GM12875 (cell line): ENCODE measurements around the gene TMEM164.
A peak's percentile ranks its signal among the peaks of the same experiment; 100 is the strongest.

Experiments
- H3K4me3 ChIP-seq: one replicate; pipeline ENCODE4 v1.5.1; 2011; ENCODE audit warnings: low read depth, low read length, control low read depth
- CTCF ChIP-seq: IDR thresholded peaks from 2 replicates; pipeline ENCODE4 v1.5.1; 2011; ENCODE audit warnings: low read depth, mild to moderate bottlenecking, control low read depth, inconsistent platforms, low read length, moderate library complexity, borderline replicate concordance; ENCODE audit not compliant: insufficient read depth

The TMEM164 gene

GRCh38 chrX:110208092-110208491 lies 205.2 kb downstream of the TMEM164 start:
- H3K4me3 ChIP-seq: no peak overlapping the region
- TF ChIP-seq CTCF: no peak

GRCh38 chrX:110210417-110211139 lies 207.7 kb downstream of the TMEM164 start:
- no peak for TF ChIP-seq CTCF

GRCh38 chrX:110211340-110211739 lies 208.4 kb downstream of the TMEM164 start:
- no peak for TF ChIP-seq CTCF
- no peak overlapping the region for H3K4me3 ChIP-seq

More at GRCh38 chrX:110210417-110211139, 207.7 kb downstream of the TMEM164 start:
- no peak overlapping the region for H3K4me3 ChIP-seq

- H3K4me3 ChIP-seq: no peak overlapping the region
- TF ChIP-seq CTCF: peak; percentile 6; the same call in 1 of the 2 replicates
These were observed 209.4 kb downstream of the TMEM164 start for GRCh38 chrX:110212299-110212698.

- TF ChIP-seq CTCF: no peak
- H3K4me3 ChIP-seq: no peak overlapping the region
These were observed 210.3 kb downstream of the TMEM164 start for GRCh38 chrX:110213183-110213582.

GRCh38 chrX:110214684-110215083 lies 211.8 kb downstream of the TMEM164 start:
- TF ChIP-seq CTCF: no peak

GRCh38 chrX:110215411-110215810 lies 212.5 kb downstream of the TMEM164 start:
- no peak for TF ChIP-seq CTCF
- H3K4me3 ChIP-seq: no peak overlapping the region

More at GRCh38 chrX:110214684-110215083, 211.8 kb downstream of the TMEM164 start:
- H3K4me3 ChIP-seq: no peak overlapping the region
